Stimulated activated CD4-positive, alpha-beta T cell treated with anti-CD3 and anti-CD28 coated beads, Interleukin-4, amount 100 ng/mL, for 48 hours (primary cell): ENCODE results near the gene UMODL1.

Experiments used
- DNase-seq, 2 donors: peaks; one replicate each; pipeline ENCODE4 v3.0.0-alpha.2; 2020; ENCODE audit warnings: low read depth in 2 of 2

Gene UMODL1

DNA sequence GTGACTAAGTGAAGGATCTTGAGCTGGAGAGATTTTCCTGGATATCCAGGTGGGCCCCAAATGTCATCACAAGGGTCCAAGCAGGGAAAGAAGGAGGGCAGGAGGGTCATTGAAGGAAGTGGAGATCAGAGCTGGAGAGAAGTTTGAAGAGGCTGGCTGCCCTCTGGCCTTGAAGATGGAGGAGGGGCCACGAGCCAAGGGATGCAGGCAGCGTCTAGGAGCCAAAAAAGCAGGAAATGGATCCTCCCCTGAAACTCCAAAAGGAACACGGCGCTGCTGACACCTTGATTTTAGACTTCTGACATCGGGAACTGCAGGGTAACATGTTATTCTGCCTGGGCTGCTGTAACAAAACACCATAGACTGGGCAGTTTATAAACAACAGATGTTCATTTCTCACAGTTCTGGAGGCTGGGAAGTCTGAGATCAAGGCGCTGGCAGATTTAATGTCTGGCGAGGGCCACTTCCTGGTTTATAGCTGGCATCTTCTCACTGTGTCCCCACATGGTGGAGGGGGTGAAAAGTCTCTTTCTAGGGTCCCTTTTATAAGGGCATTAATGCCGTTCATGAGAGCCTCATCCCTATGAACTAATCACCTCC lies 32.2 kb upstream of the UMODL1 start:
- DNase-seq: no peak

DNA sequence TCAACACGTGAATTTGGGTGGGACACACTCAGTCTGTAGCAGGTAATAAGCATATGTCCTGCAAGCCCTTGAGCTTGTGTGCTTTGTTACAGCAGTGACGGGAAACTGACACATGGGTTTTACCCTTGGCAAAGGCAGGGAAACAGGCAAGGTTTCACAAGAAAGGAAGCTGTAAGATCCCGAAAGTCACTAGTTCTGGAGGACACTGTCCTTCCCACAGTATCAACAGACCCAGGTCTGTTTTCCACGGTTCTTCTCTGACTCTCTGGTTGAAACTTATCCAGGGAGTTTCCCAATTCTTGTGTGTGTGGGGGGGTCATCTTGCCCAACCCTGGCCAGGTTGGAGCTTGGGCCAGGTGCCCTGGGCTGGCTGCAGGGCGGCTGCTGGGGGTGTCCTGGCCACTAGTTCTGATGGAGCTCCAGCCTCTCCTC lies 31.6 kb upstream of the UMODL1 start:
- no peak for DNase-seq

- DNase-seq: no peak
Measured at GRCh38 chr21:42039911-42040351, 31.2 kb upstream of the UMODL1 start.

GRCh38 chr21:42040411-42041180 lies 30.5 kb upstream of the UMODL1 start:
- no peak for DNase-seq

- DNase-seq: no peak
Measured at GRCh38 chr21:42041246-42041645, 29.9 kb upstream of the UMODL1 start.

DNA sequence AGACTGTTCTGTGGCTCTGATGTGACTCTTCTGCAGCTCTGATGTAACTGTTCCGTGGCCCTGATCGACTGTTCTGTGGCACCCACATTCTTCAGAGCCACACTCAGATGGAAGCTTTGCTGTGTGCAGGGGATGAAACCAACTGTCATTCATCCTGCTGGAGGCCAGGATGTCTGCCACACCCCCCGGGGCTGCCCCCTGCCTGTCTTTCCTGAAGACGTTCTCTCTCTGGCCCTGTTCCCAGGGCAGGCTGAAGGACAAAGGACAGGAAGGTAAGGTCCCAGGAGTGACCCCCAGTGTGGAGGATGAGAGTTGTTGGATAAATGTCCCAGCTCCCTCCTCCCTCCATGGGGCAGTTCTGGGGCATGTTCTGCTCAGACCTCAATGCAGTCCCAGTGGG lies 29.4 kb upstream of the UMODL1 start:
- no peak for DNase-seq

GRCh38 chr21:42042651-42043050 lies 28.5 kb upstream of the UMODL1 start:
- no peak for DNase-seq

GRCh38 chr21:42043201-42043895 lies 27.8 kb upstream of the UMODL1 start:
- DNase-seq: no peak

DNA sequence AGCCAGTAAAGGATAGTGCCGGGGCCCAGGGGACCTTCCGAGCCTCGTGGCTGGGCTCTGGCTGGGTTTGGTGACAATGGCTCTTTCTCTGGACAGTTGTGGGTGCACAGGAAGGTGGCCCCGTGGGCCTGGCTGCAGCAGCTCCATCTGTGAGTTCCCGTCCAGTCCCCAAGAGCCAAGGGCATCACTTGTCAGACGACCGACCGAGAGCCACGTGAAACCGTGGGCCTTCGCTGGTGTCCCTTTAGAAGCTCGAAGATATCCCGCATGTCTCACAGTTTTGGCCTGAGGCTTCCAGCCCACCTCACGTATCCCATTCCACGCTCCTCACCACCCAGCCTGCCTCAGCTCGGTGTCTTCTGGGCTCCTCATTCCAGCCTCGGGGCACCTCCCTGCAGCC lies 27.2 kb upstream of the UMODL1 start:
- no peak for DNase-seq

DNA sequence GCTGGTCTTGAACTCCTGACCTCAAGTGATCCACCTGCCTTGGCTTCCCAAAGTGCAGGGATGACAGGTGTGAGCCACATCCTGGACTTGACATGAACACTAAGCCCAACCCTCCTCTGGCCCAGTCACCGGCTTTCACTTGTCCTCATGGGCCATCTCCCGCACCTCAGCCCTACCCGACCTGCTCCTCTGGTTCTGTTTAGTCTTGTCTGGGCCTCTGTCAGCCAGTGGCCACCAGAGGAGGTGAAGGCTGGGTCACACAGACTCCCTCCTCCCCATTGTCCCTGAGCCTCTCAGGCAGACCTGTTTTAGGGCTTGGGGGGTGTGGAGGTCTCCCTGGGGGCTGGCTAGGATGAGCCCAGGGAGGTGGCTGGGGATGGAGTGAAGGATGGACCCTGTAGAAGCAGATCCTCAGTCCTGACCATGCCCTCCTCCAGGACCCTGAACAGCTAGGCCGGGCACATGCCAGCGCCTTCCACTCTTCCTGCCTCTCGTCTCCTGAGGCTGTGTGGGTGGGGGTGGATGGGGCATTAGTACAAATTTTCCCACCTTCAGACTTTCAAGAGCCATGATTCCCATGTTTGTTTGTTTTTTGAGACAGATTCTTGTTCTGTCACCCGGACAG lies 26.1 kb upstream of the UMODL1 start:
- no peak for DNase-seq

GRCh38 chr21:42047821-42048613 lies 23.1 kb upstream of the UMODL1 start:
- no peak for DNase-seq

DNA sequence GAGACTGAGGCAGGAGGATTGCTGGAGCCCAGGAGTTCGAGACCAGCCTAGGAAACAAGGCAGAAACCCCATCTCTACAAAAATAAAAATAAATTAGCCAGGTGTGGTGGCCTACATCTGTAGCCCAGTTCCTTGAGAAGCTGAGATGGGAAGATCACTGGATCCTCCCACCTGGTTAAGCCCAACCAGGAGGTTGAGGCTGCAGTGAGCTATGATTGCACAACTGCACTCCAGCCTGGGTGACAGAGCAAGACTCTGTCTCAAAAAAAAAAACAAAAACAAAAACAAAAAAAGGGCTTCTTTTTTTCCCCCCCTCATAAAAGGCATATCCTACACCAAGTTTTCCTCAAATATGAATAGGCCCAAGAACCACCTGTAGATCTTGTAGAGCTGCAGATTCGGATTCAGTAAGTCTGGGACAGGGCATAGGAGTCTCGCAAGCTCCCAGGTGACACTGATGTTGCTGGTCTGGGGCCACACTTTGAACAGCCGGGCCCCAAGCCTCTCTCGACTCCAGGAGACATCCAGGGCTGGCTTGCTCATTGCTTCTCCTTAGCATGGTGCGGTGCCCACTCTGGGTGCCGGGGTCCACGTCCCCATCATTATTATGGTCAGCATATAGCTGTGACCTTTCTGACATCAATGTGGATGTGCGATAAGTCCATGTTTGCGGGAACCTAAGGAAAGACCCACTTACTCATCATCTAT lies 22.1 kb upstream of the UMODL1 start:
- no peak for DNase-seq

DNA sequence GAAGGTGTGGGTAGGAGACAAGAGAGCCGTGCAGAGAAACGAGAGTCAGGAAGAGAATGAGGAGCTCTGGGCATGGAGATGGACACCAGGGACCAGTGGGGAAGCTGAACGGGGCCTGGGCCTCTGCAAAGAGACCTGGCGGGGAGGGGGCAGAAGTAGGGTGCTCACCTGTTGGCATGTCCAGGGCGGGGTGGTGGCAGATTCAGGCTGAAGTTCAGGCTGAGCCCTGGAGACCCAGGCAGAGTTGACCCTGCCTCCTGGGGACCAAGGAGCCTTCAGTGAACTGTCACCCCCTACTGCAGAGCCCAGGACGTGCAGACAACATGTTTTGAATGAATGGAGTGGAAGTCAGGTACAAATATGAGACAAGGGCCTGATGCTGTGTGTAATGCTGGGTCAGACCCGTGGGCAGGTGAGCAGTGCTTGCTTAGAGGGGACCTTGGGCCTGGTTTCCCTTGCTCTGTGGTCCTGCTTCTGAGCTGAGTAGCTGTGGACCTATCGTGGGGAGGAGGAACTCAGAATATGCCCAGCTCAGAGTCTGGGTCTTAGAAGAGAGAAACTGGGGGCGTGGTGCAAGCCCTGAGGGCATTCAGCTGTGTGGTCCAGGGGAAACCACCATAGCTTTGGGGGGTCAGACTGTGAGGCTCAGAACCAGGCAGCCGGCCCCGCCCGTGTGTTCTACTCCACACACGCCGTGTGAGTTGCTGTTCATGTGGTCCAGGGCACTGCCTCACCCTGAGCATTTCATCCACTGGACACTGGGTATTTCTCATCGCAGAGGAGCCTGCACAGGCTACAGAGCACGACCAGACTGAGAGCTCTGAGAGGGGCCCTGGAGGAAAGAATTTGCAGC lies 21.3 kb upstream of the UMODL1 start:
- DNase-seq: no peak

GRCh38 chr21:42051788-42052187 lies 19.3 kb upstream of the UMODL1 start:
- DNase-seq: no peak

DNA sequence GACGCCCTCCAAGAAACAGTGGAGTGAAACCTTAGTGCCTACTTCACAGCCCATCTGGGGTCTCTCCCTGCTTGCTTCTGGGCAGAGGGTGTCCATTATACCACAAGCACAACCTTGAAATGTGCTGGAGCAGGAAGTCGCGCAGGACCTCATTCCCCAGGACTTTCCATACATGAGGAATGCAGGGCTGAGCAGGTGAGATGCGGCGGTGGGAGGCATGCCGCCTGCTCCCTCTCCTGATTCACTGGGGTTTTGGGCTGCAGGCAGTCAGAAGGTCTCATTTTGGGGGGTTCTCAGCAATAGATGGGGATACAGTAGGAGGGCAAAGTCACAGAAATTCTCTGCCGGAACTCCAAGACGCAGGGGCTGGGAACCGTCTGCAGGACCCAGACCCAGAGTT lies 15.7 kb upstream of the UMODL1 start:
- DNase-seq: no peak

DNA sequence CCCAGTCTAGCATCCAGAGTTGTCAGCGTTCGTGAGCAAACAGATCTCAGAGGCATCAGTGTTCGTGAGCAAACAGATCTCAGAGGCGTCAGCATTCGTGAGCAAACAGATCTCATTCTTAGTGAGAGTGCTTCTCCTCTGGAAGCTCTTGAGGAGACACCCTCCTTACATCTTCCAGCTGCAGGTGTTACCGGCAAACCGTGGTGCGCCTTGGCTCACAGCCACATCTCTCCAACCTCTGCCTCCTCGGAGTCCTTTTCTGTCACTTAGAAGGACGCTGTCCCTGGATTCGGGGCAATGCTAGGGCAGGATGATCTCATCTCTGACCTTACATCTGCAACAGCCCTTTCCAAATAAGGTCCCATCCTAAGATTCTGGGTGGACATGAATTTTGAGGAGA lies 14.6 kb upstream of the UMODL1 start:
- no peak for DNase-seq

- no peak for DNase-seq
Measured at GRCh38 chr21:42056996-42057689, 14.0 kb upstream of the UMODL1 start.

DNA sequence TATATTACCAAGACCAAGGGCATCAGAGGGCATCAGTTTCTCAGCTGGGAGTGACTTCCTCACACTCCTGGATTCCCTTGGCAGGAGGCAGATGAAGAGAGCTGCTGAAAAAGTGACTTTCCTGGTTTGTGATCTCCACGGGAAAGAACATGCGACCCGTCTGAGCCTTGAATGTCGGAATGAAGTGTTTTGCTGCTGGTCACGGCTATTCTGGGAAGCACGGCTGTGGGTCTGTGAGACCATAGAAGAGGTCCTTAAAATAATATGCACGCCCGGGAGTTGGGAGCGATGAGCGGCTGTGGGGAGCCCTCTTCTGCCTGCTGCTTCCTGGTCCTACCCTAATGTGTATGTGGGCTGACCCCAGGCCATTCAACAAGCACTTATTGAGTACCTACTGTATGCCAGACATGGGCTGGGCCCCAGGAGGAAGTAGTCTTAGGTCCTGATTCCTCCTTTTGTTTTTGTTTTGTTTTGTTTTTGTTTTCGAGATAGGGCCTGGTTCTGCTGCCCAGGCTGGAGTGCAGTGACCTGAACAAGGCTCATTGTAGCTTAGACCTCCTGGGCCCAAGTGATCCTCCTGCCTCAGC lies 13.2 kb upstream of the UMODL1 start:
- DNase-seq: no peak

- no peak for DNase-seq
Measured at GRCh38 chr21:42058631-42059111, 12.4 kb upstream of the UMODL1 start.
